CD8-positive, alpha-beta memory T cell (primary cell): ENCODE data around the gene THRAP3. TPM values are rescaled to one million over a fixed set of nuclear protein-coding genes. Genes with fewer than 3 reads are reported as not detected.

ENCODE experiments used
- CTCF ChIA-PET: fragments of 350-600 bp; sonication (Branson Sonifier 250); formaldehyde crosslinking; loops from one replicate; lab custom pipeline; 2021; ENCODE audit warnings: antibody characterized with exemption; lab: Charles Lee
- POLR2A ChIA-PET: fragments of 350-600 bp; sonication (Branson Sonifier 250); formaldehyde crosslinking; loops from one replicate; lab custom pipeline; 2021; ENCODE audit warnings: antibody characterized with exemption; lab: Charles Lee
- DNase-seq, 5 donors: peaks; one replicate each; pipeline versions ENCODE4 v3.0.0 to v3.0.0-alpha.2; 2020 to 2022; ENCODE audit warnings: mixed read lengths in 1 of 5
- H3K27ac ChIP-seq: one replicate; pipeline ENCODE4 v1.7.0; 2013; ENCODE audit warnings: low read depth, mild to moderate bottlenecking, low read length, moderate library complexity
- H3K27me3 ChIP-seq: 2 replicates; pipeline ENCODE4 v1.7.0; 2013; ENCODE audit warnings: low read length, mild to moderate bottlenecking; ENCODE audit not compliant: insufficient read depth, poor library complexity, severe bottlenecking
- H3K36me3 ChIP-seq: 2 replicates; pipeline ENCODE4 v1.7.0; 2013; ENCODE audit warnings: mild to moderate bottlenecking, low read length, moderate library complexity; ENCODE audit not compliant: insufficient read depth
- H3K4me1 ChIP-seq: 2 replicates; pipeline ENCODE4 v1.7.0; 2013; ENCODE audit warnings: mild to moderate bottlenecking, low read length, moderate library complexity; ENCODE audit not compliant: insufficient read depth
- H3K4me3 ChIP-seq: 2 replicates; pipeline ENCODE4 v1.7.0; 2013; ENCODE audit warnings: mild to moderate bottlenecking, low read length
- H3K9me3 ChIP-seq: 2 replicates; pipeline ENCODE4 v1.7.0; 2013; ENCODE audit warnings: mild to moderate bottlenecking, low read length
- H3K27ac Mint-ChIP-seq, 8 donors: one replicate each; pipeline ENCODE4 v1.8.0; 2020 to 2021; ENCODE audit warnings: mixed read lengths in 8 of 8, mild to moderate bottlenecking in 6 of 8, inconsistent platforms in 3 of 8, moderate library complexity in 3 of 8
- H3K27me3 Mint-ChIP-seq, 2 donors: one replicate each; pipeline ENCODE4 v1.8.0; 2020 to 2021; ENCODE audit warnings: mixed read lengths in 2 of 2, mild to moderate bottlenecking in 1 of 2, moderate library complexity in 1 of 2
- H3K36me3 Mint-ChIP-seq, 3 donors: one replicate each; pipeline ENCODE4 v1.8.0; 2020 to 2021; ENCODE audit warnings: mixed read lengths in 3 of 3, inconsistent platforms in 1 of 3, mild to moderate bottlenecking in 1 of 3
- H3K4me1 Mint-ChIP-seq, 3 donors: one replicate each; pipeline ENCODE4 v1.8.0; 2020 to 2021; ENCODE audit warnings: mixed read lengths in 3 of 3, inconsistent platforms in 1 of 3, mild to moderate bottlenecking in 1 of 3
- H3K4me3 Mint-ChIP-seq, 7 donors: one replicate each; pipeline ENCODE4 v1.8.0; 2020 to 2021; ENCODE audit warnings: mixed read lengths in 7 of 7, mild to moderate bottlenecking in 6 of 7, moderate library complexity in 4 of 7, inconsistent platforms in 2 of 7
- H3K9me3 Mint-ChIP-seq, 5 donors: one replicate each; pipeline ENCODE4 v1.8.0; 2020 to 2022; ENCODE audit warnings: mixed read lengths in 5 of 5, mild to moderate bottlenecking in 3 of 5, moderate library complexity in 2 of 5, inconsistent platforms in 1 of 5
- polyA plus RNA-seq: library from polyadenylated mRNA; unstranded; fragments of 300-500 nt; fragmentation: Illumina TruSeq; gene quantifications from one replicate; pipeline ENCODE4 v1.2.3, GENCODE V29; 2021
- total RNA-seq, 2 experiments: library from RNA; stranded (reverse); gene quantifications; one replicate each; pipeline ENCODE4 v1.2.3, GENCODE V29; 2021

The THRAP3 gene
- total and polyA plus RNA-seq, 3 experiments from 2014 or later: 100 to 168 (median 167) TPM

DNA sequence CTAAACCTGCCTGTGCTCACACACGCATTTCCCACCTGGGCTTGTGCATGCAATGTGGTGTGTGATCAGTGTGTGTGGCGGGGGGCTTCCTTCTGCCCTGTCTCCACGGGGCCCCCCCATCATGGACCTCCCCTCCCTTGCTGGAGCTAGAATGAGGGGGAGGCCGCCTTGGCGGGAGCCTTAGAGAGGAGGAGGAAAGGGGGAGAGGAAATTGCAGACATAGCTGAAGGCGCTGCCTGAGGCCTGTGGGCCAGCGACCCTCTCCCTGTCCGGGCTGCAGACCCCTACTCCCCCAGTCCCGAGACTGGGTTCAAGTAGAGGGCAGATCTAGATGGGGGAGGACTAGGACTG, 100.1 kb downstream of the THRAP3 start:
- H3K27me3 Mint-ChIP-seq: peaks cover 0 to 1% of the 10 kb centered on the region in 2 donors
- H3K9me3 ChIP-seq: no peaks in the 10 kb centered on the region
- peak overlapping the region; percentile 70 for H3K4me3 ChIP-seq
- POLR2A ChIA-PET: interaction anchor here (0.8 to 1.8 kb wide), 2 partner anchors 62 to 175 kb away, joined by 3 to 5 read pairs; no protein-coding TSS in a partner anchor
- peak overlapping the region in 5 of 8 donors; percentile 36 to 88 (median 76) for H3K27ac Mint-ChIP-seq
- peak overlapping the region; percentile 54 for H3K27ac ChIP-seq
- H3K36me3 Mint-ChIP-seq: no peaks in the 10 kb centered on the region
- DNase-seq: no peak
- peaks cover 25 to 38% (median 26%) of the 10 kb centered on the region in 3 donors for H3K4me1 Mint-ChIP-seq
- CTCF ChIA-PET: interaction anchor here (1.2 to 5.0 kb wide), 4 partner anchors 18 to 136 kb away, joined by 3 to 16 read pairs (median 3); partner anchors contain the start of gene SH3D21
- H3K27me3 ChIP-seq: no peaks in the 10 kb centered on the region
- H3K4me3 Mint-ChIP-seq: peak overlapping the region; percentile 57 to 90 (median 81)
- H3K36me3 ChIP-seq: no peaks in the 10 kb centered on the region
- H3K4me1 ChIP-seq: peaks cover 10% of the 10 kb centered on the region
- H3K9me3 Mint-ChIP-seq: no peaks in the 10 kb centered on the region

DNA sequence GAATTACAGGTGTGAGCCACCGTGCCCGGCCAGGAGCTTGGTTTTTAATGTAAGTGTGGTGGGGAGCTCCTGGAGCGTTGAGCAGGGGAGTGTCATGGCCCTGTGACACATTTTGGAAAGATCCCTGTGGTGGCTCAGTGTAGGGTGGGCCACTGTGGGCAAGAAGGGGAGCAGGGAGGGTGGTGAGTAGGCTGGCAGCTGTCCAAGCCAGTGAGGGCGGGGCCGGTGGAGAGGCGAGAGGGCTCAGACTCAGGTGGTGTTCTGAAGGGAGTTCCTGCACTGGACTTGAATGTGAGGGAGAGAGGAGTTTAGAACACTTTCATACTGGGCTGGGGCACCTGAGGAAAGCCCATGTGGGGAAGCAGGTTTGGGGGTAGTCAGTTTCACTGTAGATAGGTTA, 102.3 kb downstream of the THRAP3 start:
- Histone ChIP-seq H3K27me3 (no peaks in the 10 kb centered on the region), H3K36me3 (no peaks in the 10 kb centered on the region), H3K4me3 (no peak overlapping the region), H3K9me3 (no peaks in the 10 kb centered on the region), H3K4me1 (peaks cover 10% of the 10 kb centered on the region), H3K27ac (no peak overlapping the region)
- CTCF ChIA-PET: interaction anchor here (1.7 kb wide), 1 partner anchor 16 kb away, joined by 5 read pairs; no protein-coding TSS in a partner anchor
- Mint-ChIP-seq H3K27ac (peak overlapping the region in 2 of 8 donors; percentile 18 to 61), H3K27me3 (peaks cover 0 to 1% of the 10 kb centered on the region in 2 donors), H3K36me3 (no peaks in the 10 kb centered on the region), H3K4me3 (peak overlapping the region in 1 of 7 donors; percentile 7), H3K4me1 (peaks cover 17 to 26% (median 23%) of the 10 kb centered on the region in 3 donors), H3K9me3 (no peaks in the 10 kb centered on the region)
- POLR2A ChIA-PET: no interaction called here
- no peak for DNase-seq

DNA sequence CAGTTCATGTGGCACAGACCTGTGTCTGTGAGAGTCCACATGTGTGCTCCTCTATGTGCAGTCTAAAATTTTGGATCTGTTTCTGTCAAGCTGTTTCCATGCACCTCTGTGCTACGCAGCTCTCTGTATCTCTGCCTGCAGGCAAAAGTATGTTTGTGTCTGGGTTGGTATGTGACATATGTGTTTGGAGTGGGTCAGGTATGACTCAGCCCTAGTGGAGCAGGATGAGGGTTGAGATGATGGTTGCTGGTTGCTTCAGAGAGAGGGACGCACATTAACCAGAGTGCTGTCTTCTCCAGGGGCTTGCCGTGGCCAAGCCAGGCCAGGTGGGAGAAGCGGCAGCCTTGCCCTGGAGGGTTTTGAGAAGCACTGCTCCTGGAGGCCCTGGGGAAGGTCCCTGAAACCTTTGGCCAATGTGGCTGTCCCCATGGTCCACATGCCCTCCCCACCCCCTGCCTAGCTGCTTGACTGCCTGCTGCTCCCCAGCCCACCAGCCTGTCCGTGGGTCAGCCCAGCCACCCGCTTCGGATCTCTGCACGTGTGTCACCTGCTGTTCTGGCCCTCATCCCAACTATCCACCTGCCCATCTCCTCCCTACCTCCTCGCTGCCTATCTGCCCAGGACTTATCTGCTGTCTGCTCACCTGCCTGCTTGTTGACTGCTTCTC, 103.3 kb downstream of the THRAP3 start:
- H3K4me1 ChIP-seq: peaks cover 10% of the 10 kb centered on the region
- H3K27ac ChIP-seq: no peak overlapping the region
- H3K36me3 ChIP-seq: no peaks in the 10 kb centered on the region
- ChIA-PET POLR2A (no interaction called here), CTCF (no interaction called here)
- no peaks in the 10 kb centered on the region for H3K9me3 ChIP-seq
- H3K27me3 Mint-ChIP-seq: peaks cover 0 to 1% of the 10 kb centered on the region in 2 donors
- H3K4me1 Mint-ChIP-seq: peaks cover 12 to 21% (median 19%) of the 10 kb centered on the region in 3 donors
- H3K36me3 Mint-ChIP-seq: no peaks in the 10 kb centered on the region
- H3K4me3 ChIP-seq: no peak overlapping the region
- peak overlapping the region in 4 of 8 donors; percentile 7 to 71 (median 38) for H3K27ac Mint-ChIP-seq
- H3K4me3 Mint-ChIP-seq: peak overlapping the region in 2 of 7 donors; percentile 7 to 28
- H3K9me3 Mint-ChIP-seq: no peaks in the 10 kb centered on the region
- no peak for DNase-seq
- H3K27me3 ChIP-seq: no peaks in the 10 kb centered on the region

DNA sequence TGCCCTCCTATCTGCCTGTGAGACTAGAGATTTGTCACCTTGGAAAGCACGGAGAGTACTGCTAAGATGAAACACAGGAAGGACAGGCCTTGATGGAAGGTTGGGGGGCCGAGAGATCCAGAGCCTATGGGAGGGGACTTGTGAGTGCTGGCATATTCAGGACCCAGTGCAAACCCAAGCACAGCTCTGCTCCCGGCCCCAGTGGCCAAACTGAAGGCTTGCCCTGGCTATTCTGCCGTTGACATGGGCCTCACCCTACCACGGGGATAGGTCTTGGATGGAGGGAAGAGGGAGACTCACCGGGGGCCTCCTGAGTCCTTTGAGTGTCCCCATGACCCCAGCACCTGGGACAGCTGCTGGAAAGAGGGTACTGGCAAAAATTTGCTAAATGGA, 103.8 kb downstream of the THRAP3 start:
- no peak overlapping the region for H3K27ac Mint-ChIP-seq

DNA sequence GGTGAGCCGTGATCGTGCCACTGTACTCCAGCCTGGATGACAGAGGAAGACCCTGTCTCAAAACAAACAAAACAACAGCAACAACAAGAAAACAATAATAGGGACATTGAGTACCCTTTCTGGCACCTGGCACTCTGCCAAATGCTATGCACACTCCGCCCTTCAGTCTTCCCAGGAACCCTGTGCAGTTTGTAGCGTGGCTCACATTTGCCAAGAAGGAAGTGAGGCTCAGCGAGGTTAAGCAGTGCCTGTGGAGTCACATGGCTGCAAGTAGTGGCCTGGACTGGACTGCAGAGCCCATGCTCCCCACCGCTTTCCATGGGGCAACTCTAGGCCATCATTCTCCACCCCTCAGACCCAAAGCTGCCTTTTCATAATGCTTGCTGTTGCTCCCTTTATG, 104.5 kb downstream of the THRAP3 start:
- no peaks in the 10 kb centered on the region for H3K36me3 ChIP-seq
- no peak for DNase-seq
- Mint-ChIP-seq H3K4me1 (peaks cover 12 to 17% (median 16%) of the 10 kb centered on the region in 3 donors), H3K4me3 (no peak overlapping the region), H3K36me3 (no peaks in the 10 kb centered on the region), H3K27ac (no peak overlapping the region), H3K27me3 (peaks cover 0 to 1% of the 10 kb centered on the region in 2 donors), H3K9me3 (no peaks in the 10 kb centered on the region)
- no peak overlapping the region for H3K4me3 ChIP-seq
- no peaks in the 10 kb centered on the region for H3K27me3 ChIP-seq
- H3K9me3 ChIP-seq: no peaks in the 10 kb centered on the region
- ChIA-PET POLR2A (no interaction called here), CTCF (no interaction called here)
- H3K4me1 ChIP-seq: peaks cover 10% of the 10 kb centered on the region
- H3K27ac ChIP-seq: no peak overlapping the region

More for the DNA sequence above, 103.8 kb downstream of the THRAP3 start:
- peak overlapping the region in 1 of 7 donors; percentile 28 for H3K4me3 Mint-ChIP-seq
- CTCF ChIA-PET: no interaction called here
- DNase-seq: no peak
- no peaks in the 10 kb centered on the region for H3K36me3 ChIP-seq
- H3K27ac ChIP-seq: no peak overlapping the region
- POLR2A ChIA-PET: no interaction called here
- no peaks in the 10 kb centered on the region for H3K36me3 Mint-ChIP-seq
- H3K4me1 ChIP-seq: peaks cover 10% of the 10 kb centered on the region
- H3K4me3 ChIP-seq: no peak overlapping the region
- H3K27me3 ChIP-seq: no peaks in the 10 kb centered on the region
- peaks cover 12 to 18% (median 17%) of the 10 kb centered on the region in 3 donors for H3K4me1 Mint-ChIP-seq
- H3K9me3 Mint-ChIP-seq: no peaks in the 10 kb centered on the region
- H3K27me3 Mint-ChIP-seq: peaks cover 0 to 1% of the 10 kb centered on the region in 2 donors
- no peaks in the 10 kb centered on the region for H3K9me3 ChIP-seq

DNA sequence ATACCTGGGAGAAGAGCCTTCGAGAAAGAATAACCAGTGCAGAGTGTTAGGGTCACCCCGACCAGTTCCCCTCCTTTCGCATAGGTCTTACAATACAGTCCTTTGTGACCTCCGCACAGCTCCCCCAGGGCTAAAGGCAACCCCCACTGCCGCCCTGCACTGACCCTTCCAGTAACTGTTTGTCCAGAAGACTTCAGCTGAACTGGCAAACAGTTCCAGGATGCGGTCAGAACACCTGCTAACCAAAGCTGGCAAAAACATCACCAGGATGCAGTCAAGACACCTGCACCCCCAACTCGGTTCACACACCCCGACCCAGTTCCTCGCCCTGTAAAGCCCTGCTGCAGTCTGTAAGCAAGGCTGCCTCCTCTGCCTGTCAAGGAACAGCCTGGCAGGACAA, 105.6 kb downstream of the THRAP3 start:
- CTCF ChIA-PET: no interaction called here
- Histone ChIP-seq H3K27ac (no peak overlapping the region), H3K36me3 (no peaks in the 10 kb centered on the region)

DNA sequence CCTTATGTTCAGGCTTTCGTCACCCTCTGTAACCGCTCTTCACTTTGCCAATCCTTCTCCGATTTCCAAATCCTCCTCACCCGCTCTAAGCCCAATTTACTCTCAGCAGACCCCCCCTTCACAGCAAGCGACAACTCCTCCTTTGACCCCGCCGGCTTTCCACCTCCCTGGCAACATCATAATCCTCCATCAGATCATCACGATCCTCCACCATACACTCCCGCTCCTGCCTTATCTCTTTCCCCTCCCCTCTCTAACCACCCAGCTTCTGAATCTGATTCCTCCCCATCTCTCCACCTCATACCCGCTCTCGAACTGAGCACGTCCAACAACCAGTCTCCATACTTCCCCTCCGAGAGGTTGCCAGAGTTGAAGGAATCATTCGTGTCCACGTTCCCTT, 106.7 kb downstream of the THRAP3 start:
- CTCF ChIA-PET: no interaction called here
- Mint-ChIP-seq H3K9me3 (no peaks in the 10 kb centered on the region), H3K4me3 (no peak overlapping the region), H3K27me3 (peaks cover 0 to 1% of the 10 kb centered on the region in 2 donors), H3K36me3 (no peaks in the 10 kb centered on the region), H3K27ac (no peak overlapping the region), H3K4me1 (peaks cover 0 to 8% (median 4%) of the 10 kb centered on the region in 3 donors)
- H3K27me3 ChIP-seq: no peaks in the 10 kb centered on the region
- no peaks in the 10 kb centered on the region for H3K9me3 ChIP-seq
- no peaks in the 10 kb centered on the region for H3K4me1 ChIP-seq
- DNase-seq: no peak
- POLR2A ChIA-PET: interaction anchor here (0.6 kb wide), 1 partner anchor 241 kb away, joined by 5 read pairs; no protein-coding TSS in a partner anchor
- H3K4me3 ChIP-seq: no peak overlapping the region
- no peaks in the 10 kb centered on the region for H3K36me3 ChIP-seq
- H3K27ac ChIP-seq: no peak overlapping the region

More for the DNA sequence above, 105.6 kb downstream of the THRAP3 start:
- Mint-ChIP-seq H3K9me3 (no peaks in the 10 kb centered on the region), H3K27me3 (peaks cover 0 to 1% of the 10 kb centered on the region in 2 donors), H3K4me3 (peak overlapping the region in 2 of 7 donors; percentile 5 to 36), H3K27ac (peak overlapping the region in 3 of 8 donors; percentile 16 to 56 (median 43)), H3K4me1 (peaks cover 1 to 8% (median 5%) of the 10 kb centered on the region in 3 donors), H3K36me3 (no peaks in the 10 kb centered on the region)
- H3K4me1 ChIP-seq: no peaks in the 10 kb centered on the region
- POLR2A ChIA-PET: no interaction called here
- no peaks in the 10 kb centered on the region for H3K27me3 ChIP-seq
- no peaks in the 10 kb centered on the region for H3K9me3 ChIP-seq
- H3K4me3 ChIP-seq: no peak overlapping the region
- DNase-seq: no peak

DNA sequence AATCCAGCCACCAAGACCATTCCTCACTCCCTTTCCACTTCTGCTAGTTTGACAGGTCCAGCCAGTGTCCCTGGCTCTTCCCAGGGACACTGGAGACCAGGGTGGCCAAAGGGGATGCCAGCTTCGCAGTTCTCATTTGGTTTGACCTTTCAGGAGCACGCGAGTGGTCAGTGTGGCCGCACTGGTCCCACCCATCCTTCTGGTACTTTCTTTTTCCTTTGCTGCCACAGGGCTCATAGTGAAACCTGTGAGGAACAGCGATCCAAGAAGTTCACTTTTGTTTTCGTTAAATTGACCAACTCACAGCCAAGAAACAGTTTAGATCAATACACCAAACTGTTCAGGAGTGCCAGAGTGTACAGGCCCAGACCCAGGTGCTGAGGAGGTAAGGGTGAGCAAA, 113.6 kb downstream of the THRAP3 start:
- POLR2A ChIA-PET: no interaction called here
- Histone ChIP-seq H3K36me3 (no peaks in the 10 kb centered on the region), H3K4me3 (no peak overlapping the region), H3K9me3 (no peaks in the 10 kb centered on the region), H3K4me1 (peaks cover 5% of the 10 kb centered on the region), H3K27ac (no peak overlapping the region), H3K27me3 (no peaks in the 10 kb centered on the region)
- Mint-ChIP-seq H3K27me3 (no peaks in the 10 kb centered on the region), H3K27ac (peak overlapping the region in 2 of 8 donors; percentile 26 to 83), H3K36me3 (peaks cover 1 to 37% (median 7%) of the 10 kb centered on the region in 3 donors), H3K9me3 (no peaks in the 10 kb centered on the region), H3K4me3 (no peak overlapping the region), H3K4me1 (peaks cover 3 to 9% (median 4%) of the 10 kb centered on the region in 3 donors)
- no peak for DNase-seq
- CTCF ChIA-PET: no interaction called here
